HEK293 (cell line): ENCODE measurements around the gene CEP135.

Source experiments
- CTCF ChIA-PET: fragments of 350-600 bp; formaldehyde crosslinking; extraction: SDS; loops from one replicate; lab custom pipeline; 2021; ENCODE audit warnings: antibody characterized with exemption; lab: Yijun Ruan, JAX
- POLR2A ChIA-PET: fragments of 300-600 bp; formaldehyde crosslinking; extraction: SDS; loops from one replicate; lab custom pipeline; 2020; ENCODE audit warnings: antibody characterized with exemption, inconsistent platforms; lab: Yijun Ruan, JAX
- H3K27ac ChIP-seq: fragments of 200-500 bp; sonication (Bioruptor generic); 2 replicates; pipeline ENCODE4 v1.5.1; 2014; ENCODE audit warnings: low read depth, low read length, control low read depth, inconsistent platforms; ENCODE audit errors: extremely low read depth
- H3K36me3 ChIP-seq, 2 experiments: fragments of 200-500 bp in 1 of 2; sonication (Bioruptor generic) in 1 of 2; 1 replicate in 1 of 2; 2 replicates in 1 of 2; pipeline ENCODE4 v1.5.1; 2014 to 2017; ENCODE audit warnings: inconsistent platforms in 2 of 2, low read length in 2 of 2; ENCODE audit not compliant: control insufficient read depth in 2 of 2, insufficient read depth in 1 of 2
- H3K4me1 ChIP-seq: fragments of 200-500 bp; sonication (Bioruptor generic); 2 replicates; pipeline ENCODE4 v1.5.1; 2014; ENCODE audit warnings: mild to moderate bottlenecking, low read length, inconsistent platforms; ENCODE audit not compliant: control insufficient read depth, insufficient read depth
- H3K4me3 ChIP-seq: 2 replicates; pipeline ENCODE4 v1.5.1; 2011; ENCODE audit warnings: low read depth, mild to moderate bottlenecking, control low read depth, low read length, moderate library complexity
- H3K9me3 ChIP-seq: fragments of 200-500 bp; sonication (Bioruptor generic); 2 replicates; pipeline ENCODE4 v1.5.1; 2014; ENCODE audit warnings: low read depth, low read length, inconsistent platforms; ENCODE audit not compliant: control insufficient read depth, insufficient read depth
- GLI2 ChIP-seq: fragments of 450-650 bp; formaldehyde crosslinking; IDR thresholded peaks from 2 replicates; pipeline ENCODE4; 2017; ENCODE audit warnings: missing biosample characterization, missing genetic modification characterization, low read depth, borderline replicate concordance
- KLF1 ChIP-seq: fragments of 450-650 bp; formaldehyde crosslinking; IDR thresholded peaks from 2 replicates; pipeline ENCODE4 v1.5.1; 2016; ENCODE audit warnings: missing biosample characterization, missing genetic modification characterization
- KLF10 ChIP-seq: fragments of 450-650 bp; IDR thresholded peaks from 2 replicates; pipeline ENCODE4 v1.5.1; 2018; ENCODE audit warnings: missing biosample characterization, mild to moderate bottlenecking, missing genetic modification characterization
- KLF9 ChIP-seq: fragments of 450-650 bp; formaldehyde crosslinking; IDR thresholded peaks from 2 replicates; pipeline ENCODE4 v1.5.1; 2016; ENCODE audit warnings: missing biosample characterization, missing genetic modification characterization, low read depth
- PRDM1 ChIP-seq: fragments of 450-650 bp; formaldehyde crosslinking; IDR thresholded peaks from 2 replicates; pipeline ENCODE4; 2016; ENCODE audit warnings: missing biosample characterization, missing genetic modification characterization
- REPIN1 ChIP-seq: fragments of 450-650 bp; formaldehyde crosslinking; IDR thresholded peaks from 2 replicates; pipeline ENCODE4 v1.5.1; 2017; ENCODE audit warnings: missing biosample characterization, missing genetic modification characterization, low read depth
- ZBTB44 ChIP-seq: fragments of 450-650 bp; IDR thresholded peaks from 2 replicates; pipeline ENCODE4 v1.5.1; 2018; ENCODE audit warnings: missing biosample characterization, mild to moderate bottlenecking, missing genetic modification characterization
- ZFHX2 ChIP-seq: fragments of 450-650 bp; formaldehyde crosslinking; conservative IDR thresholded peaks from 2 replicates; pipeline ENCODE4 v1.5.1; 2016; ENCODE audit warnings: missing biosample characterization, missing genetic modification characterization
- ZFP69B ChIP-seq: fragments of 450-650 bp; formaldehyde crosslinking; IDR thresholded peaks from 2 replicates; pipeline ENCODE4 v1.5.1; 2016; ENCODE audit warnings: missing biosample characterization, missing genetic modification characterization
- ZNF121 ChIP-seq: fragments of 450-650 bp; formaldehyde crosslinking; IDR thresholded peaks from 2 replicates; pipeline ENCODE4 v1.5.1; 2016; ENCODE audit warnings: missing biosample characterization, missing genetic modification characterization
- ZNF221 ChIP-seq: fragments of 450-650 bp; formaldehyde crosslinking; IDR thresholded peaks from 2 replicates; pipeline ENCODE4 v1.5.1; 2017; ENCODE audit warnings: missing biosample characterization, missing genetic modification characterization, borderline replicate concordance
- ZNF274 ChIP-seq, 2 experiments: fragments of 200-500 bp in 1 of 2; fragments of 450-650 bp in 1 of 2; sonication (Bioruptor generic) in 1 of 2; formaldehyde crosslinking in 1 of 2; IDR thresholded peaks; 2 replicates each; pipeline versions ENCODE4 v1.5.1 to v1.6.1; 2014 to 2016; ENCODE audit warnings: borderline replicate concordance in 1 of 2, inconsistent platforms in 1 of 2, low read length in 1 of 2, missing biosample characterization in 1 of 2, missing genetic modification characterization in 1 of 2
- ZNF366 ChIP-seq: fragments of 450-650 bp; formaldehyde crosslinking; conservative IDR thresholded peaks from 2 replicates; pipeline ENCODE4 v1.5.1; 2016; ENCODE audit warnings: missing biosample characterization, missing genetic modification characterization
- ZNF394 ChIP-seq: fragments of 450-650 bp; formaldehyde crosslinking; IDR thresholded peaks from 2 replicates; pipeline ENCODE4 v1.5.1; 2016; ENCODE audit warnings: missing biosample characterization, missing genetic modification characterization, mild to moderate bottlenecking, moderate library complexity, borderline replicate concordance
- ZNF501 ChIP-seq: fragments of 450-650 bp; formaldehyde crosslinking; IDR thresholded peaks from 2 replicates; pipeline ENCODE4 v1.5.1; 2016; ENCODE audit warnings: missing biosample characterization, missing genetic modification characterization
- ZNF518A ChIP-seq: fragments of 450-650 bp; formaldehyde crosslinking; conservative IDR thresholded peaks from 2 replicates; pipeline ENCODE4 v1.5.1; 2016; ENCODE audit warnings: low read depth, missing biosample characterization, missing genetic modification characterization
- ZNF529 ChIP-seq: fragments of 450-650 bp; formaldehyde crosslinking; IDR thresholded peaks from 2 replicates; pipeline ENCODE4 v1.5.1; 2017; ENCODE audit warnings: missing genetic modification characterization, missing biosample characterization; ENCODE audit not compliant: insufficient replicate concordance
- ZNF585B ChIP-seq: fragments of 450-650 bp; formaldehyde crosslinking; IDR thresholded peaks from 2 replicates; pipeline ENCODE4 v1.5.1; 2016; ENCODE audit warnings: missing biosample characterization, missing genetic modification characterization
- ZNF610 ChIP-seq: fragments of 450-650 bp; formaldehyde crosslinking; IDR thresholded peaks from 2 replicates; pipeline ENCODE4 v1.5.1; 2016; ENCODE audit warnings: missing biosample characterization, missing genetic modification characterization, borderline replicate concordance
- ZNF664 ChIP-seq: fragments of 450-650 bp; formaldehyde crosslinking; IDR thresholded peaks from 2 replicates; pipeline ENCODE4 v1.5.1; 2016; ENCODE audit warnings: missing biosample characterization, missing genetic modification characterization
- ZNF701 ChIP-seq: fragments of 450-650 bp; formaldehyde crosslinking; IDR thresholded peaks from 2 replicates; pipeline ENCODE4 v1.5.1; 2016; ENCODE audit warnings: missing biosample characterization, missing genetic modification characterization
- ZNF704 ChIP-seq: fragments of 450-650 bp; formaldehyde crosslinking; IDR thresholded peaks from 2 replicates; pipeline ENCODE4 v1.5.1; 2016; ENCODE audit warnings: missing biosample characterization, missing genetic modification characterization
- ZNF76 ChIP-seq: fragments of 450-650 bp; formaldehyde crosslinking; IDR thresholded peaks from 2 replicates; pipeline ENCODE4; 2016; ENCODE audit warnings: low read depth, missing biosample characterization, missing genetic modification characterization, borderline replicate concordance
- ZNF792 ChIP-seq: fragments of 450-650 bp; formaldehyde crosslinking; IDR thresholded peaks from 2 replicates; pipeline ENCODE4 v1.5.1; 2016; ENCODE audit warnings: missing biosample characterization, missing genetic modification characterization
- ZSCAN18 ChIP-seq: fragments of 450-650 bp; formaldehyde crosslinking; IDR thresholded peaks from 2 replicates; pipeline ENCODE4 v1.5.1; 2016; ENCODE audit warnings: missing biosample characterization, missing genetic modification characterization
- ZSCAN23 ChIP-seq: fragments of 450-650 bp; formaldehyde crosslinking; IDR thresholded peaks from 2 replicates; pipeline ENCODE4 v1.5.1; 2016; ENCODE audit warnings: missing biosample characterization, missing genetic modification characterization
- TF ChIP-seq, protein P1 (sequence below): fragments of 450-650 bp; formaldehyde crosslinking; IDR thresholded peaks from 2 replicates; pipeline ENCODE4 v1.5.1; 2017; ENCODE audit warnings: missing biosample characterization, missing genetic modification characterization

Gene CEP135

DNA sequence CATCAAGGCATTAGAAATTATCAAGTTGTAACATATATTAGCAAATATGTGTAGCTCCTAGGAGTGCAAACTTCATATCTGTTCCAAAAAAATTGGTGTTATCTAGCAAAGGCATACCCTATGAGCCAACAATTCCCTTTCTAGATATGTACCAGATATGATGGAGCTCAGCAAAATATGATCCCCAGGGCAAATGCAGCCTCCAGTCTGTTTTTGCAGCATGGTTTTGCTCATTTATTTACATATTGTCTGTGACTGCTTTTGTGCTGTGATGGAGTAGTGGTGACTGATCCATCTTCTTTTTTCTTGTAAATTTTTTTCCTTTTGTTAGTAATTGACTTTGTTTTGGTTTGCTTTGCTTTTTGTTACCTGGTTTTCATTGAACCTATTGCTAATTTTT, 41.0 kb downstream of the CEP135 start:
- CTCF ChIA-PET = no interaction called here

DNA sequence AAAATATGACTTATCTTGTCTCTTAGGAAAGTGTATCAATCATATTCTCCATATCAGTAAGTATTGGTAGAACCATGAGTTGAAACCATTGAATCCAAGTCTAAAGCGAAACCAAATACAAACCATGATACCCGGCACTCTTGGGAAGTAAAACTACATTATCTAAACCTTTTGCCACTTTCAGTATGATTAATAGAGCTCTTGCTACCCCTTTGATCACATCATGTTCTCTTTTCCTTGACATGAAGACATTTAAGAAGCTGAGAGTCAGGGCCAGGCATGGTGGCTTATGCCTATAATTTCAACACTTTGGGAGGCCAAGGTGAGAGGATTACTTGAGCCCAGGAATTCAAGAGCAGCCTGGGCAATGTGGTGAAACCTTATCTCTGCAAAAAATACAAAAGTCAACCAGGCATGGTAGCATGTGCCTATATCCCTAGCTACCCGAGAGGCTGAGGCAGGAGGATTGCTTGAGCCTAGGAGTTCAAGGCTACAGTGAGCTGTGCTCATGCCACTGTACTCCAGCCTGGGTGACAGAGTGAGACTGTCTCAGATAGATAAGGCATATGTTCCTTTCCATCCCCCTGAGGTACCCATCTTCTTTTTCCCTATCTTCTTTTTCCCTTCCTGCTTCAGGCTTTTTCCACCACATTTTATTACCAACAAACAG, 45.4 kb downstream of the CEP135 start:
- H3K9me3 ChIP-seq = no peaks in the 10 kb centered on the region
- ChIA-PET CTCF (interaction anchor here (0.9 kb wide), 1 partner anchor 20 kb away, joined by 3 read pairs; no protein-coding TSS in a partner anchor), POLR2A (no interaction called here)
- H3K4me1 ChIP-seq = no peaks in the 10 kb centered on the region
- no peak overlapping the region for H3K27ac ChIP-seq
- H3K36me3 ChIP-seq = peaks cover 0 to 49% of the 10 kb centered on the region in 2 experiments; a peak in 2 of 3 replicates
- H3K4me3 ChIP-seq = no peak overlapping the region
- TF ChIP-seq GLI2 = no peak
- no peak for TF ChIP-seq ZNF701 (tag by site-specific recombination)
- TF ChIP-seq ZNF76 (tag by site-specific recombination) = no peak
- TF ChIP-seq ZNF610 = no peak
- TF ChIP-seq ZNF394 (tag by site-specific recombination) = no peak
- TF ChIP-seq ZNF221 (tag by site-specific recombination) = no peak
- TF ChIP-seq ZBTB44 (tag by site-specific recombination) = no peak
- no peak for TF ChIP-seq ZNF518A (tag by site-specific recombination)
- no peak for TF ChIP-seq ZNF121
- no peak for TF ChIP-seq ZNF274 (IDR thresholded peaks at IDR 0.05; ENCODE audit: low read length)
- TF ChIP-seq ZNF274 (tag by site-specific recombination; IDR thresholded peaks at IDR 0.05; ENCODE audit: borderline replicate concordance) = no peak
- TF ChIP-seq ZNF366 = no peak
- TF ChIP-seq ZNF664 = no peak

More for the DNA sequence above, 41.0 kb downstream of the CEP135 start:
- no peak overlapping the region for H3K27ac ChIP-seq
- H3K9me3 ChIP-seq = no peaks in the 10 kb centered on the region
- TF ChIP-seq REPIN1 (no peak), PRDM1 (tag by site-specific recombination) (no peak), KLF1 (tag by site-specific recombination) (no peak), ZNF704 (tag by site-specific recombination) (no peak), ZFP69B (no peak), ZSCAN23 (no peak), ZNF501 (tag by site-specific recombination) (no peak), ZSCAN18 (no peak), KLF10 (tag by site-specific recombination) (no peak), ZFHX2 (tag by site-specific recombination) (no peak), ZNF529 (tag by site-specific recombination) (no peak), ZNF792 (tag by site-specific recombination) (no peak), ZNF585B (tag by site-specific recombination) (no peak), ZNF121 (no peak), KLF9 (tag by site-specific recombination) (no peak)
- TF ChIP-seq, protein P1, sequence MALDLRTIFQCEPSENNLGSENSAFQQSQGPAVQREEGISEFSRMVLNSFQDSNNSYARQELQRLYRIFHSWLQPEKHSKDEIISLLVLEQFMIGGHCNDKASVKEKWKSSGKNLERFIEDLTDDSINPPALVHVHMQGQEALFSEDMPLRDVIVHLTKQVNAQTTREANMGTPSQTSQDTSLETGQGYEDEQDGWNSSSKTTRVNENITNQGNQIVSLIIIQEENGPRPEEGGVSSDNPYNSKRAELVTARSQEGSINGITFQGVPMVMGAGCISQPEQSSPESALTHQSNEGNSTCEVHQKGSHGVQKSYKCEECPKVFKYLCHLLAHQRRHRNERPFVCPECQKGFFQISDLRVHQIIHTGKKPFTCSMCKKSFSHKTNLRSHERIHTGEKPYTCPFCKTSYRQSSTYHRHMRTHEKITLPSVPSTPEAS = no peak
- H3K4me3 ChIP-seq = no peak overlapping the region
- H3K4me1 ChIP-seq = no peaks in the 10 kb centered on the region
- POLR2A ChIA-PET = no interaction called here
- H3K36me3 ChIP-seq = peaks cover 4 to 41% of the 10 kb centered on the region in 2 experiments; a peak in 2 of 3 replicates
